Endothelial cell of umbilical vein (primary cell): ENCODE results near the gene BPIFA3.

Experiments
- CTCF ChIP-seq, 2 donors: IDR thresholded peaks; 1 replicate in 1 of 2; 2 replicates in 1 of 2; pipeline ENCODE4 v1.5.1; 2011; ENCODE audit warnings: low read length in 2 of 2, mild to moderate bottlenecking in 2 of 2, moderate library complexity in 2 of 2, control low read depth in 1 of 2, inconsistent platforms in 1 of 2, low read depth in 1 of 2; ENCODE audit not compliant: insufficient read depth in 1 of 2; ENCODE audit errors: extremely low read depth in 1 of 2
- EZH2 ChIP-seq: IDR thresholded peaks from 2 replicates; pipeline ENCODE4 v1.6.1; 2012; ENCODE audit warnings: borderline replicate concordance, low read depth, mild to moderate bottlenecking, moderate library complexity, low read length, inconsistent platforms; ENCODE audit not compliant: severe bottlenecking
- FOS ChIP-seq: IDR thresholded peaks from 2 replicates; pipeline ENCODE4 v1.6.1; 2011; ENCODE audit warnings: mild to moderate bottlenecking, low read length, moderate library complexity, borderline replicate concordance; ENCODE audit not compliant: insufficient read depth
- JUN ChIP-seq: IDR thresholded peaks from 2 replicates; pipeline ENCODE4 v1.6.1; 2011; ENCODE audit warnings: borderline replicate concordance, low read depth; ENCODE audit not compliant: insufficient read length, insufficient read depth
- MAX ChIP-seq: IDR thresholded peaks from 2 replicates; pipeline ENCODE4 v1.6.1; 2011; ENCODE audit not compliant: insufficient read depth, insufficient read length
- MYC ChIP-seq: IDR thresholded peaks from one replicate; pipeline ENCODE4 v1.6.1; 2011; ENCODE audit warnings: mild to moderate bottlenecking, low read depth, low read length
- POLR2A ChIP-seq: IDR thresholded peaks from 2 replicates; pipeline ENCODE4 v1.6.1; 2012; ENCODE audit warnings: low read depth, mild to moderate bottlenecking, control low read depth, low read length
- POLR2AphosphoS5 ChIP-seq: IDR thresholded peaks from 2 replicates; pipeline ENCODE4 v1.6.1; 2012; ENCODE audit warnings: low read depth, mild to moderate bottlenecking, control low read depth, low read length, moderate library complexity; ENCODE audit not compliant: insufficient read depth

GRCh38 chr20:33267701-33268100, 50.5 kb downstream of the BPIFA3 start:
- TF ChIP-seq CTCF (IDR thresholded peaks at IDR 0.05; ENCODE audit: extremely low read depth in 1 of 2, insufficient read depth in 1 of 2, low read depth in 1 of 2, low read length in 2 of 2) = no peak
- no peak for TF ChIP-seq POLR2A
- TF ChIP-seq JUN = no peak
- no peak for TF ChIP-seq POLR2AphosphoS5
- no peak for TF ChIP-seq MAX
- TF ChIP-seq EZH2 = no peak
- TF ChIP-seq FOS = no peak
- TF ChIP-seq MYC = no peak
